DMS153 treated with DMSO at 0.1 percent for 48 hours (cell line): ENCODE results near the gene PROSER2.
"Not testable (repeated sequence)": the region's sequence is repeated elsewhere in the genome, so short reads cannot be mapped to it uniquely, and the experiment has no call there.

Source experiments
- DNase-seq: peaks from one replicate; lab custom pipeline; 2025; ENCODE audit not compliant: unreplicated experiment; lab: John Stamatoyannopoulos, UW

The PROSER2 gene

GRCh38 chr10:11882646-11883375 is 59.7 kb downstream of the PROSER2 start:
- no peak for DNase-seq

DNA sequence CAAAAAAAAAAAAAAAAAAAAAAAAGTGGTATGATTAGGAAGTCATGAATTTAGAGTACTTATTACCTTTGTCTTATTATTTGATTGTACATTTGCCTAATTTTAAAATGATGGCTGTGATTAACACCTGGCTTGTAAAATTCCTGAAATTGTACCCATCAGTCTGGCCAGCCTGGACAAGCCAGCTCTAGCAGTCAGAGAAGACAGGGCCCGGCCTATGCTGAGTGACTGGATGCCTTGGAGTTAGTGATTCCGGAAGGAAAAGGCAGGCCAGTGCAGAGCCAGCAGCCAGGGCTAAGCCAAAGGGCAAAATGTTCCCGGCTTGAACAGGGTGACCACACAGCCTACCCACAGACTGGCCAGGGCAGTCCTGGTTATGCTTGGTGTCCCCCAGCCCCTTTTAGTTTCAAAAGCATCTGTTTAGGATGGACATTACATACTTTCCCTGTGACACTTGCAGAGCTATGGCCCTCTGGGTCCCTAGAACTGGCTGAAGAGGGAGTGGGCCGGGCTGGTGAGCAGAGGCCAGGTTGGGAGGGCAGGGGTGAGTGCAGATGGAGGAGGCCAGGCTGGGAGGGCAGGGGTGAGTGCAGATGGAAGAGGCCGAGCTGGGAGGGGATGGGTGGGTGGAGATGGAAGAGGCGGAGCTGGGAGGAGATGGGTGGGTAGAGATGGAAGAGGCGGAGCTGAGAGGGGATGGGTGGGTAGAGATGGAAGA is 61.7 kb downstream of the PROSER2 start:
- no peak for DNase-seq

DNA sequence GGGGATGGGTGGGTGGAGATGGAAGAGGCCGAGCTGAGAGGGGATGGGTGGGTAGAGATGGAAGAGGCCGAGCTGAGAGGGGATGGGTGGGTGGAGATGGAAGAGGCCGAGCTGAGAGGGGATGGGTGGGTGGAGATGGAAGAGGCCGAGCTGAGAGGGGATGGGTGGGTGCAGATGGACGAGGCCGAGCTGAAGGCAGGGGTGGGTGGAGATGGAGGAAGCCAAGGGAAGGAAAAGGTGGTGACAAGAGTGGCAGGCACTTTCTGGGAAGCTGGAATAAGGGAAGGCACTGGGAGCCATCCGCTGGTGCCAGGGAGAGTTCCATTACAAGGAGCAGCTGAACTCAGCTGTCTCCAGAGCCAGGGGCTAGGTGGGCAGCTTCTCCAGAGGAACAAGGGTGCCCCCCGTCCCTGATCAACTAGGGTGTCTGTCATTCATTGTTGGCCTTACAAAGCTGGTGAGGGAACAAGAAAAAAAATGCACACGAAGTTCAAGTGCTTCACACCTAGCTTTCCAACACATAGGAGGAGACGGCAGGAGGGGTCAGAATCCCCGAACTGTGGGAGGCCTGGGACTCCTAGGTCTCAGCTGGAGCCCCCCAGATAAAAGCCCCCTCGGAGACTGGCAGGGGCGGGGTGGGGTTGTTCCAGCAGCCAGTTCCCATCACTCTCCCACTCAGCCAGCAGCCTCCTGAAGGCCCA is 62.4 kb downstream of the PROSER2 start:
- DNase-seq: no peak

GRCh38 chr10:11886138-11886474 is 63.0 kb downstream of the PROSER2 start:
- DNase-seq: no peak

GRCh38 chr10:11886851-11887250 is 63.7 kb downstream of the PROSER2 start:
- no peak for DNase-seq

GRCh38 chr10:11887381-11888227 is 64.4 kb downstream of the PROSER2 start:
- DNase-seq: no peak

GRCh38 chr10:11889263-11889662 is 66.1 kb downstream of the PROSER2 start:
- not testable (repeated sequence) for DNase-seq

GRCh38 chr10:11891776-11892486 is 68.8 kb downstream of the PROSER2 start:
- no peak for DNase-seq

DNA sequence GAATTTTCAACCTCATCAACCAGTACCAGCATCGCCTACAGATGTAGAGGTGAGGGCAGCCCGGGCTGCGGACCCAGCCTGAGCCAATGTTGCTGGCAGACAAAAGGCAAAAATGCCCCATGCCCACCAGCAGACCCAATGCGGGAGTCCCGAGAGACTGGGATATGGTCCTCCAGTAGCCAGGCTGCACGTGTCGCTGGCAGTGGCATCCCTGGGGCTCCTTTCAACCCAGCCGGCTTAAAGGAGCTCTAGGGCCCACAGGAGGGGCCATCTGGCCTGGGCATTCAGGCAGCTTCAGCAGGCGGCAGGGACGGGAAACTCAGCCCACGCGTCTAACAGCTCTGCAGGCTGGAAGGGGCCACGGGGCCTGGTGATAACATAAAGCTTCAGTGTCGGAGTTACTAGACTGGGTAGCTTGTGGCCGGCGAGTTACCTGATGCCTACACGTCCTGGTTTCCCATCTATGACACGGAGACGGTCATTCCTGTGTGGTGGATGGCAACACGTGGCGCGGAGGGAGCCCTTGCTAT is 70.7 kb downstream of the PROSER2 start:
- DNase-seq: no peak

- no peak for DNase-seq
Measured at GRCh38 chr10:11894381-11895107, 71.4 kb downstream of the PROSER2 start.

- DNase-seq: no peak
Measured at GRCh38 chr10:11895108-11895466, 71.9 kb downstream of the PROSER2 start.

DNA sequence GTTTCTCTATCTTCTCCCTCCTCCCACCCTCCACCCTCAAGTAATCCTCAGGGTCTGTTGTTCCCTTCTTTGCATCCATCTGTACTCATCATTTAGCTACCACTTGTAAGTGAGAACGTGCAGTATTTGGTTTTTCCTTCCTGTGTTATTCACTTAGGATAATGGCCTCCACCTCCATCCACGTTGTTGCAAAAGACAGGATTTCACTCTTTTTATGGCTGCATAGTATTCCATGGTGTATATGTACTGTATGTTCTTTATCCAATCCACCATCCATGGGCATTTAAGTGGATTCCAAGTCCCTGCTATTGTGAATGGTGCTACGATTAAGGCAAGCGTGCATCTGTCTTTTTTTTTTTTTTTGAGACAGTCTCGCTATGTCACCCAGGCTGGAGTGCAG is 72.4 kb downstream of the PROSER2 start:
- DNase-seq: no peak

- no peak for DNase-seq
Measured at GRCh38 chr10:11896549-11897200, 73.5 kb downstream of the PROSER2 start.

DNA sequence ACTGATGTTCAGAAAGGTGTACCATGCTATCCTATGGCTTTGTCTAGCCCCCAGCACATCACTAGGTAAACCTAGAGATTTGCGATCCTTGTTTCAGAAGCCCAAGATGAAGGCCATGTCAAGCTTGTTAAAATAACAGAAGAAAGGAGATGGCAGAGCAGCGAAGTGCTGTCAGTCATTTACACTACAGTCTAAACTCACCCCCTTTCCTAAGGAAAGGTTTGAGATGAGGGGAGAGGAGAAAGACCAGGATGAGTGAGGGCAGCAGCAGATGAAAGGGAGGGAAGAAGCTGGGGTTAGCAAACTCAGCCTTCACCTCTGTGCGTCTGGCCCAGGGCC is 74.8 kb downstream of the PROSER2 start:
- no peak for DNase-seq

DNA sequence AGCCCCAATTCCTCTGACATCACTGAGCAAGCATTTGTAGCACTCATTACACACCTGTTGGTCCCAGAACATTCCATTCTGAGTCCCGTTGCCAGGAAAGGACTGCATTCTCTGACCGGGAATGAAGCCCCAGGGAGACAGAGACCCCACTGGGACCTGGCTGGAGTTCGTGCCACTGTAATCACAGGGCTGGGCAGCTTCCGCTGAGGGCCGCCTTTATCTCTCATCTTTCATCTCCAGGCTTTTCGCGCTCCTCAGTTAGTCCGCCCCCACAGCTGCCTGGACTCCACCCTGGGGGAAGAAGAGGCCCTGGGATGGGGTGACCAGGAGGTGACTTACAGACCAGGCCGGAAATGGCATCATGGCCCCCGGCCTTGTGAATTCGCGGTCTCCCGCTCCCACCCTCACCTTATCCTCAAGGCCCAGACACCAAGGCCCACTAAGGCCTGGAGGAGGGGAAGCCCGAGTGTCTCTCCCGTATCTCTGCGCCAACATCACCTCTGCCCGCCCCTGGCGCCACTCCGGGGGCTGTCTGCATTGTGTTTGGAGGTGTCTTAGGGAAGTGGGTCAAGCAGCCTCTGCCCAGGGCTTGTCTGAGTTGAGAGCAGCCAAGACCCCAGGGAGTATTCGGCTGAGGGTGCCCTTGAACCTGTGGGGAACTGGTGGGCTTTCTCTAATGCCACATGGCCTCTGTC is 75.4 kb downstream of the PROSER2 start:
- DNase-seq: no peak

DNA sequence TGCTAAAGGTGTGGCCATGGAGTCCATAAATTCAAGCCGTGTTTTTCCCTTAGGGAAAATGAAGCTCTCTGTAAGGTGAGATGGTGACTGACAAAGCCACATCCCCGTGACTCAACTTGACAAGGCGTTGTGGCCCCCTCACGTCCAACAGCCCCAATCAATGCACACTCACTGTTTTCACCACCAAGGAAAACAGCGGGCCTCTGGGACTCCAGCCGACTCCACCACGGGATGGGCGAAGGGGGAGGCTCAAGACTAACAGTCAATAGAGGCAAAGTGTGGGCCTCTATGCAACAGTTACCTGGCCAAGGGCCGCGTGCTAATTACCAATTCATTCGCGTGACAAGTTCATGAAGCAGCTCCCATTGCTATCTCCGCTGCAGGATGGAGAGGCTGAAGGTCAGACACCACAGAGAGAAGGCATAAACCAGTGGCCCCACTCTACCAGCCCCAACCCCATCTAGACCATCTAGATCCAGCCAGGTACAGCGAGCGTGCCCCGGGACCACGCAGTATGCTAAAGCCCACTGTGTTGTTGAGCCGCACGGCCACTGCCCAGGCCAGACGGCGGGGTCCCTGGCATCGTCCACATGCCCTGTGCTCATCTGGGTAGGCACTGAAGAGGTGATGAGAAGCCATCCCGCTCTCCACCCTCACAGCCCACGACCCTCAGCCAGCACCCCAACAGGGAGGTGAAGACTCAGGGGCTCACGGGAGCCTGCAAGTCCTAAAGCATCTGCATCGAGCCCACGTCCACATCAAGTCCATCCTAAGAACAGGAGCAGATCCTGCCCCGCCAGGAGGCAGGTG is 76.1 kb downstream of the PROSER2 start:
- no peak for DNase-seq

DNA sequence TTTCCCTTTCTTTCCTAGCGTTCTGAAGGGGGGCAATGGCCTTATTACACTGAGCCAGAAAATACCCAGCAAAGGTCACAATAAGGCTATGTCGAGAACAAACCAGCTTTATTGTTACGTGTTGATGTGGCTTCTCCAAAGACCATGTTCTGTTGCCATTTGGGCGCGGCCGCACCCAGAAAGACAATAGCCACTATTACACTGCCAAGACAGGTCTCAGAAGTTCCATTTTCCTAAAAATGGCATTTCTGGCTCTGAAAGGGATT is 77.8 kb downstream of the PROSER2 start:
- no peak for DNase-seq

GRCh38 chr10:11901454-11901832 is 78.3 kb downstream of the PROSER2 start:
- no peak for DNase-seq
